Stimulated activated CD8-positive, alpha-beta memory T cell treated with anti-CD3 and anti-CD28 coated beads, Interleukin-12 subunit alpha, Interleukin-12 subunit beta, amount 100 ng/mL, for 24 hours (primary cell): ENCODE data around the gene MYO5A.
"Not testable (repeated sequence)": the region's sequence is repeated elsewhere in the genome, so short reads cannot be mapped to it uniquely, and the experiment has no call there.

Experiments
- DNase-seq: peaks from one replicate; pipeline ENCODE4 v3.0.0-alpha.2; 2020; ENCODE audit errors: extremely low read depth

The MYO5A gene

GRCh38 chr15:52463638-52464037, 65.0 kb downstream of the MYO5A start:
- DNase-seq: no peak

- DNase-seq: no peak
These were observed 65.8 kb downstream of the MYO5A start for GRCh38 chr15:52462806-52463360.

GRCh38 chr15:52459701-52460100, 69.0 kb downstream of the MYO5A start:
- not testable (repeated sequence) for DNase-seq

- not testable (repeated sequence) for DNase-seq
These were observed 69.4 kb downstream of the MYO5A start for GRCh38 chr15:52459265-52459664.

GRCh38 chr15:52448011-52448890, 80.4 kb downstream of the MYO5A start:
- no peak for DNase-seq

GRCh38 chr15:52445954-52446353, 82.7 kb downstream of the MYO5A start:
- DNase-seq: no peak

GRCh38 chr15:52445553-52445952, 83.1 kb downstream of the MYO5A start:
- no peak for DNase-seq

GRCh38 chr15:52443205-52443604, 85.5 kb downstream of the MYO5A start:
- DNase-seq: not testable (repeated sequence)

- DNase-seq: no peak
These were observed 86.8 kb downstream of the MYO5A start for GRCh38 chr15:52441841-52442240.

GRCh38 chr15:52440946-52441345, 87.7 kb downstream of the MYO5A start:
- DNase-seq: no peak

GRCh38 chr15:52440414-52440813, 88.3 kb downstream of the MYO5A start:
- no peak for DNase-seq

GRCh38 chr15:52439470-52439869, 89.2 kb downstream of the MYO5A start:
- DNase-seq: no peak

GRCh38 chr15:52439042-52439441, 89.6 kb downstream of the MYO5A start:
- DNase-seq: not testable (repeated sequence)

GRCh38 chr15:52438047-52438446, 90.6 kb downstream of the MYO5A start:
- no peak for DNase-seq

GRCh38 chr15:52437646-52438045, 91.0 kb downstream of the MYO5A start:
- DNase-seq: no peak

- no peak for DNase-seq
These were observed 91.7 kb downstream of the MYO5A start for GRCh38 chr15:52436981-52437380.

GRCh38 chr15:52434885-52435284, 93.8 kb downstream of the MYO5A start:
- DNase-seq: no peak

GRCh38 chr15:52428297-52428696, 100.4 kb downstream of the MYO5A start:
- DNase-seq: no peak

GRCh38 chr15:52427804-52428203, 100.9 kb downstream of the MYO5A start:
- DNase-seq: no peak

GRCh38 chr15:52424856-52425431, 103.7 kb downstream of the MYO5A start:
- DNase-seq: no peak

GRCh38 chr15:52423852-52424251, 104.8 kb downstream of the MYO5A start:
- DNase-seq: no peak

GRCh38 chr15:52422001-52422400, 106.7 kb downstream of the MYO5A start:
- no peak for DNase-seq

GRCh38 chr15:52421029-52421428, 107.7 kb downstream of the MYO5A start:
- no peak for DNase-seq
